Stimulated activated CD4-positive, alpha-beta T cell treated with anti-CD3 and anti-CD28 coated beads, Interleukin-2, amount 100 ng/mL, for 48 hours (primary cell): ENCODE results near the gene ZNF787.

ENCODE experiments used
- DNase-seq, 2 donors: peaks; one replicate each; pipeline ENCODE4 v3.0.0-alpha.2; 2020

ZNF787 gene

DNA sequence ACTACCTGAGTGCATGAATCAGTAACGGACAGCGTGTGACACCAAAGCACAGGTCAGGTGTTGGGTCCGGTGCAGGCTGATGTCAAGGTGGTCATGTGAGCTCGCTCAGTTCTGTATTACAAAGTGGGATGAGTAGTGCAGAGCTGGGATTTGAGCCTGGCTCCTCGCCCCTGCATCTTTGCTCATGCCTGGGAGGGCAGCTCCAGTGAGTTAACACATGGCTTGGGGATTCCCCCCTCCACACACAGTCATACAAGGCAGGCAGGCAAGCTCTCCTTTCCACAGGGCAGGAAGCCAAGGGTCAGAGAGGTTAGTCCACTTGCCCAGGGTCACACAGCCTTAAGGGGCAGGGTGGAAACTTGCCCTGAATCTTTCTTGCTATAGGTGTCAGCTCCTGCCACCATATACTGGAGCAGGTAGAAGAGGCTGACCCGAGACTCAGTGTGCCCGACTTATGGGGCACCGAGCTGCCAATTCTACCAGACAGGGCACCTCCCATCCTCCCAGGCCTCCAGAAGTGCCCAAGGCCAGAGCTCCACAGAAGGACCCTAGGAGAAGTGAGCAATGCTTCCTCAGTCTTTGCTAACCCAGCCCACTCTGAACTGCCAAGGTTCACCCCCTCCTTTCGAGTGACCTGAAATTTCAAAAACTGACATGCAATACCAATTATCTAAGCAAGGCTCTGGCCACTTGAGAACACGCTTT, 35.4 kb downstream of the ZNF787 start:
- DNase-seq = no peak

DNA sequence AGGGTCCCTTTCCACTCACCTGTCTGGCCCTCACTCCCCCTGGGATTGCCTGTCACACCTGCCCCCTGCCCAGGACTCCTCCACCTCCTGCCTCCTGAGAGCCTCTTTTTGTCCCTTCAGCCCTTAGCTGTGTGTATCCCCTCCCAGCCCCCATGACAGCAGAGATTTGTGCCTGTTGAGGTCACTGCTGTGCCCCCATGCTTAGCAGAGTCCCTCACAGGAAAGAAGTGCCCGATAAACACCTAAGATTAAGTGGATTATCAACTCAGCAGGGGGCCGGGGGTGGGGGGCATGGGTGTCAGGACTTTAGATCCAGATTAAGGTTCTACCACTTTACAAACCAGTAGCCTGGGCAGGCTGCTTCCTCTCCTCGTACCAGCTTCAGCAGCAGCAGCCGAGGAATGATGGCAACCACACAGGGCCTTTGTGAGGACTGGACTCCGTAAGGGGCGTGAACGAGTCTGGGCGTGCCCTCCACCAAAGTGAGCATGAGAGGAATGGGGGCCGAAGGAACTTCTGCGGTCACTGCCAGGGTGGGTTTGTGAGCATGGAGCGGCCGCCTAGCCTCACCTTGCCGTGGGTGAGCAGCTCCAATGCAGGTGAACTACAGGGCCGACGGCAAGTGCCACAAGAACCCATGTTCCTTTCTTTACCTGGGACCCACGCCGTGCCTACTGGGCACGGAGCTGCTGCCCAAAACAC, 36.1 kb downstream of the ZNF787 start:
- DNase-seq = no peak

DNA sequence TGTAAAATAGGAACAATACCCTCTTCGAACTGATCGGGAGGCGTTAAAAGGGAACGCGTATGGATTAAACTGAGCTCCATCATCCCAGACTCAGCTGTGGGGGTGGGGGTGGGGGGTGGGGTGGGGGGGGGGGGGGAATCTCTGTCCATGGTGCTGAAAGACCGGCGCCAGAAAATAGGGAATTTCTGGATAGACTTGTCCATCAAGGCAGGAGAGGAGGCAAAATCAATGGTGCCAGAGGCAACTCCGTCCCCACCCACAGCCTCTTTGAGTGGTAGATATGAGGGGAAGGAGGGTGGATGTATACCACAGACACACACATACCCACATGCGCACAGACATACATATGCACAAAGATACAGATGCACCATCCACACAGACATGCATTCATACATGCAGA, 37.4 kb downstream of the ZNF787 start:
- DNase-seq = no peak

DNA sequence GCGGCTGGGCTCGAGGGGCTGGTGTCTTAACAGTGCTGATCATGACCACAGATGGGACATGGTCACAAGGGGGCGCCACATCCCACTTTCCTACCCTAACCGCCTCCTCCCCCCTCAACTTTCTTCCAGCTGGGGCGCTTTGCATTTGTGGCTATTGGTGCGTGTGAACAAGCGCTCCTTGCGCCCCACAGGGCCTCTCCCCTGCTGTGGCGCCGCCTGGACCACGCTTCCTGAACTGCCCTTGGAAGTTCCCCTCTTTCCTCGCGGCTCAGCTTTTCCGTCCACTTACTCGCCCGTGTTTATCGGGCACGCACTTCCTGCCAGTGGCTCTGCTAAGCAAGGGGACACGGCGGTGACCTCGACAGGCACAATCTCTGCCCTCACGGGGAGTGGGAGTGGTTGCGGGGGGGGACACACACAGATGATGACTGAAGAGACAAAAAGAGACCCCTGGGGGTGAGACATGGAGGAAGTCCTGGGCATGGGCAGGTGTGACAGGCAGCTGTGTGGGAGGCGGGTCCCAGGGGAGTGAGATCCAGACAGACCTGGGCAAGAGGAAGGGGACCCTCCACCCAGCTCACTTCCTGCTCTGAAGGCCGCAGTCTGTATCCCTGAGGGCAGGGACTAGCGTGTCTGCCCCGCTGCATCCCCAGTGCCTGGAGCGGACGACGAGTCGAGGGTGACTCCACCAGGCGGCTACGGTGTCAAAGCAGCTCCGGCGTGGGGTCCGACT, 40.3 kb downstream of the ZNF787 start:
- peak; percentile 70 to 76 for DNase-seq

DNA sequence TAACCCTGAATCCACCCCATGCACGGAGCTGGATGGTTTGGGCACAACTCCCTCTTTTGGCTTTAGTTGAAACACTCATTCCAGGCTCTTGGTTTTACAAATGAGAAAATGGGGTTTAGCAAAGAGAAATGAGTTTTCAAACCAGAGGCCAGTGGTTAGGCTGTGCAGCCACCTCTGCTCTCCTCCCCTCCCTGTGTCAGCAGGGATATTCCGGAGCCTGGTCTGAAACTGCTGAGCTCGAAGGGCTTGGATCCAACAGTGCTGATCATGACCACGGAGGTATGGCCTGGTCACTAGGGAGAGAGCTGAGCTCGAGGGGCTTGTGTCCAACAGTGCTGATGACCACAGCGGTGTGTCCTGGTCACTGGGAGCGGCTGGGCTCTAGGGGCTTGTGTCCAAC, 41.5 kb downstream of the ZNF787 start:
- DNase-seq = no peak

DNA sequence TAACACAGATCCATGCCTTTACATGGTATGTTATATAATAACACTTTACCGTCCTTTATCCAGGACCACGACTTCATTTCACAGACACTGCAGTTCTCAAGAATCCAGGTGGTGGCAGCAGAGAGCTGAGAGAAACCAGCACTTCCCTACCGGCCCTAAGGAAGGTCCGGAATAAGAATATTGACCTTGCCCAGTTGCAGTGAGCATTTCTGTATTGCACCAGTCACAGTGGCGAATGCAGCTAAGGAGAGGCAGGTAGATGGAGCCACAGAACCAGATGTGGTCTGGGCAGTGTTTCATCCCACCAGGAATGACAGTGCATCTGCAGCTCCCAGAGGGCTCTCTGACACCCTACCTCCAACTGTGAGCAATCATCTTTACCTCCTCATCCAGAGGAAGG, 44.6 kb downstream of the ZNF787 start:
- peak; percentile 38 to 50 for DNase-seq

DNA sequence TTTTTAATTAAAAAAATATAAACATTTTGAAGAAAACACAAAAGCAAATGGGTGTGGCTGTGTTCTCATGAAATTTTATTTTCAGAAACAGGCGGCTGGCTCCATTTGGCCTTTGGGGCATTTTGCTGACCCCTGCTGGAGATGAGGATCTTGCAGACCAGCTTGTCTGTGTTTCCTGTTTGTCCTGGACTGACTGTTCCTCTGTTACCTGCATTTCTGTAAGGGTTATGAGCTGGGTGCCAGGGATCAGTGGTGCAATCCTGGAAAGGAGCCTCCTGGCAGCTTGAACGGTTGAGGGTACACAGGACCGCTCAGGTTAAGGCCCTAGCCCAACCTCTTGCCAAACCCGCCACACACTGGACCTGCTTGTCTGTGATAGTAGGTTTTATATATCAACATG, 49.9 kb downstream of the ZNF787 start:
- no peak for DNase-seq

DNA sequence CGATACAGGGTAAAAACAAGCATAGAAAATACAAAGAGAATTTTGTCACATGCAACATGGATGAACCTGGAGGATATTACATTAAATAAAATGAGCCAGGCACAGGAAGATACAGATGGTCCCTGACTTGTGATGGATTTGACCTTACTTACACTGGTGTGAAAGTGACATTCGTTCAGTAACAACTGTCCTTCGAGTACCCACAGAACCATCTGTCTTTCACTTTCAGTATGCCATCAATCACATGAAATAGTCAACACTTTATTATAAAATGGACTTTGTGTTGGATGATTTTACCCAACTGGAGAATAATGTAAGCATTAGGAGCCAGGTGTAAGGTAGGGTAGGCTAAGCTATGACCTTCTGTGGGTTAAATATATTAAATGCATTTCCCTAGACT, 51.5 kb downstream of the ZNF787 start:
- no peak for DNase-seq

DNA sequence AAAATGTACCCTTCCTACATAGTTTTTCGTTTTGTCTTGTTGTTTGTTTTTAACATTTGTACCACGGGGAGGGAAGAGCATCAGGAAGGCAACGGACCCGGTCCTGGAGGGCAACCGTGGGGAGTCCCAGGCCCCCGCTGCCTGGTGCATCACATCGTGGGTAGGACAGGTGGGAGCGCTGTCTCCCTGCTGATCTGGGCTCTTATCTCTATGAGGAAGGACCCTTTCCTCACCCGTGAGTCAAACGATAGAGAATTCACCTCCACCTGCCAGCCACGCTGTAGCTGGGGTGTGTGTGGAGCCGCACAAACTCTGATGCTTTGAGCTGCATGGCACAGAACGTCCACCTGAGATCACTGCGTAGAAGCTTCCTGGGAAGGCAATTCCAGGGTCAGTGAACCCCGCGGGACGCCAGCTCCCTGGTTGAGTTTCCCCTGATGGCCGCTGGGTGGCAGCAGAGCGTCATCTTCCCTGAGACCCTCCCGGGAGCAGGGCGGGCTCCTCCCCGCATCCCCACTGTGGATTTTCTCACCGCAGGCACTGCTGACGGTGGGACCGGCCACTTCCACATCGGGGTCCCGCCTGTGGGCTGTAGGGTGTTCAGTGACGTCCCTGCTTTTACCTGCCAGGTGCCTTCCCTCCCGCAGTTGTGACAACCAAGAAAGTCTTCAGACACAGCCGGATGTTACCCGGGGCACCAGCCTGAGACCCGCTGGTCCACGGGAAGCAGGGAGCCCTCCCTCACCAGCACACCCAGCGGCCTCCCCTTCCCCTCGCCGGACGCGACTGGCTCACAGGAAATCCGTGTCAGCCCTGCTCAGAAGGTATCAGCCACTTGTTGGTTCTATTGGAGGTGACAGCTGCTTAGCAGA, 54.7 kb downstream of the ZNF787 start:
- peak; percentile 56 to 58 for DNase-seq

DNA sequence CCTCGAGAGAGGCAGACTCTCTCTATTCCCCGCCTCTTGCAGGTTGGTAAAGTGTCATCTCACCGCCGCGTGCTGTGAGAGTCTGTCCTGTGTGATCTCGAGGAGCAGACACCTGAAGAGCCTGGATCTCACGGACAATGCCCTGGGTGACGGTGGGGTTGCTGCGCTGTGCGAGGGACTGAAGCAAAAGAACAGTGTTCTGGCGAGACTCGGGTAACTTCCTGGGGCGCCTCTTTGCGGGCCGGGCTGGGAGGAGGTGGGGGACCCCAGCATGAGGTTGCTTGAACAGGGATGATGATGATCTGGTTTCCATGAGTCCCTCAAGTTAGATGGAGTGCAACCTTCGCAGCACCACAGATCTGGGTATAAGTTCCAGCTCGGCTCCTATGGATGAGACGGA, 67.5 kb downstream of the ZNF787 start:
- DNase-seq = no peak
